K562 (cell line): ENCODE measurements around the gene HRAS. TPM values are rescaled to one million over a fixed set of nuclear protein-coding genes. Genes with fewer than 3 reads are reported as not detected.
A peak's percentile ranks its signal among the peaks of the same experiment; 100 is the strongest.

Experiments used
- ATAC-seq: fragments of 200-7000 bp; cut with Tn5 transposase; 3 replicates; pipeline ENCODE4 v1.9.1; 2020; ENCODE audit warnings: moderate library complexity
- BruUV-seq: library from RNA; stranded (reverse); fragments of 400-500 nt; replicated peaks from 2 replicates; lab custom pipeline; 2021; lab: Mats Ljungman, UMichigan
- CTCF ChIA-PET: fragments of 300-600 bp; formaldehyde crosslinking; extraction: SDS; loops from one replicate; lab custom pipeline; 2021; ENCODE audit warnings: low intra/inter-chr PET ratio; lab: Yijun Ruan, JAX
- POLR2A ChIA-PET: fragments of 300-600, 350-650 bp; sonication (Branson Sonifier 250); formaldehyde crosslinking; extraction: SDS; loops from one replicate; lab custom pipeline; 2021; ENCODE audit warnings: antibody characterized with exemption, inconsistent platforms; lab: Yijun Ruan, JAX
- DNase-seq, 4 experiments: peaks; one replicate each; pipeline versions ENCODE4 v3.0.0 to v3.0.0-alpha.2; 2011 to 2018; ENCODE audit warnings: low spot score in 3 of 4, mixed read lengths in 3 of 4; ENCODE audit errors: extremely low read depth in 1 of 4
- FAIRE-seq: peaks from 2 replicates; lab custom pipeline; 2011; peaks lifted over from hg19 to GRCh38; lab: Jason Lieb, UNC
- H2AFZ ChIP-seq: 2 replicates; pipeline ENCODE4 v1.6.0; 2011; ENCODE audit warnings: low read depth, low read length, control low read depth, inconsistent platforms
- H3K27ac ChIP-seq: fragments of 200-600 bp; 3 replicates; pipeline ENCODE4 v1.8.0; 2011; ENCODE audit warnings: low read depth, mild to moderate bottlenecking, control low read depth, inconsistent platforms, low read length, moderate library complexity, mixed read lengths; ENCODE audit errors: extremely low read depth
- H3K27me3 ChIP-seq, 2 experiments: fragments of 300-600 bp in 1 of 2; 2 replicates in 1 of 2; 3 replicates in 1 of 2; pipeline versions ENCODE4 v1.6.0 to v1.8.0; 2011; ENCODE audit warnings: inconsistent platforms in 2 of 2, low read length in 2 of 2, mild to moderate bottlenecking in 1 of 2, mixed read lengths in 1 of 2, moderate library complexity in 1 of 2; ENCODE audit not compliant: control insufficient read depth in 2 of 2, insufficient read depth in 2 of 2
- H3K36me3 ChIP-seq: fragments of 300-600 bp; 3 replicates; pipeline ENCODE4 v1.8.0; 2011; ENCODE audit warnings: mild to moderate bottlenecking, low read length, inconsistent platforms; ENCODE audit not compliant: control insufficient read depth, insufficient read depth
- H3K4me1 ChIP-seq, 2 experiments: fragments of 200-600 bp in 1 of 2; replicated peaks in 1 of 2; 2 replicates in 1 of 2; 3 replicates in 1 of 2; pipeline versions ENCODE4 v1.5.1 to v1.8.0; 2011; ENCODE audit warnings: inconsistent platforms in 2 of 2, low read length in 2 of 2, mild to moderate bottlenecking in 1 of 2, mixed read lengths in 1 of 2, moderate library complexity in 1 of 2; ENCODE audit not compliant: control insufficient read depth in 2 of 2, insufficient read depth in 2 of 2
- H3K4me2 ChIP-seq: 2 replicates; pipeline ENCODE4 v1.6.1; 2011; ENCODE audit warnings: low read length, control low read depth, inconsistent platforms, mixed read lengths; ENCODE audit not compliant: insufficient read depth
- H3K4me3 ChIP-seq: fragments of 200-600 bp; sonication (generic), shearing (Covaris generic); 2 replicates; pipeline ENCODE4 v1.5.1; 2016; ENCODE audit warnings: control low read depth, inconsistent platforms
- H3K79me2 ChIP-seq: fragments of 200-600 bp; 3 replicates; pipeline ENCODE4 v1.8.0; 2011; ENCODE audit warnings: low read length, inconsistent platforms; ENCODE audit not compliant: control insufficient read depth, insufficient read depth
- H3K9ac ChIP-seq, 2 experiments: 2 replicates each; pipeline versions ENCODE4 v1.6.0 to v1.6.1; 2011; ENCODE audit warnings: low read depth in 2 of 2, low read length in 2 of 2, control low read depth in 1 of 2, inconsistent platforms in 1 of 2, mild to moderate bottlenecking in 1 of 2, mixed read lengths in 1 of 2; ENCODE audit not compliant: insufficient read depth in 1 of 2
- H3K9me1 ChIP-seq: one replicate; pipeline ENCODE4 v1.6.0; 2011; ENCODE audit warnings: inconsistent platforms, mild to moderate bottlenecking, low read length, moderate library complexity; ENCODE audit not compliant: control insufficient read depth, insufficient read depth
- H3K9me3 ChIP-seq: replicated peaks from 2 replicates; pipeline ENCODE4 v1.5.1; 2011; ENCODE audit warnings: low read depth, low read length, inconsistent platforms; ENCODE audit not compliant: control insufficient read depth, insufficient read depth
- H4K20me1 ChIP-seq: replicated peaks from 2 replicates; pipeline ENCODE4 v1.6.1; 2011; ENCODE audit warnings: low read length, inconsistent platforms, mixed read lengths; ENCODE audit not compliant: control insufficient read depth, insufficient read depth
- HDAC8 ChIP-seq: fragments of 450-650 bp; IDR thresholded peaks from 2 replicates; pipeline ENCODE4 v1.6.1; 2016; ENCODE audit warnings: mild to moderate bottlenecking, missing genetic modification characterization, moderate library complexity, missing compliant biosample characterization
- MIER1 ChIP-seq: fragments of 450-650 bp; IDR thresholded peaks from 2 replicates; pipeline ENCODE4 v1.6.1; 2016; ENCODE audit warnings: antibody characterized with exemption, mild to moderate bottlenecking, low read depth
- PHB ChIP-seq: fragments of 250-450 bp; sonication (Bioruptor Pico); IDR thresholded peaks from 2 replicates; pipeline ENCODE4 v1.5.0; 2021
- POLR2G ChIP-seq: fragments of 200-400 bp; formaldehyde crosslinking; IDR thresholded peaks from 2 replicates; pipeline ENCODE4 v1.6.1; 2017; ENCODE audit warnings: low read depth, mild to moderate bottlenecking, antibody characterized with exemption, low read length, moderate library complexity
- STAT5B ChIP-seq: fragments of 250-450 bp; sonication (Bioruptor Pico); IDR thresholded peaks from 2 replicates; pipeline ENCODE4 v1.8.0; 2021; ENCODE audit warnings: mild to moderate bottlenecking, inconsistent platforms
- WGBS: fragments of 100-300 bp; shearing (Covaris generic); methylation state at CpG from one replicate; pipeline ENCODE4 v1.1.6; 2016; ENCODE audit warnings: low coverage, mixed read lengths; ENCODE audit not compliant: insufficient coverage; ENCODE audit errors: missing lambda C conversion rate; 5-methylcytosine and 5-hydroxymethylcytosine counted together
- in situ Hi-C: fragments of 300-500 bp; cut with MboI; formaldehyde crosslinking; loops from 4 replicates; pipeline ENCODE4 v1.15.0; 2018; ENCODE audit warnings: inconsistent platforms, mixed read lengths
- intact Hi-C: fragments of 100-400 bp; cut with micrococcal nuclease; formaldehyde crosslinking; loops from 2 replicates; pipeline ENCODE4 v1.14.2; 2022
- polyA plus RNA-seq, 8 experiments: library from polyadenylated mRNA; depleted of rRNA in 4 of 8; stranded (reverse) in 5 of 8; unstranded in 3 of 8; fragments of >200 nt; fragmentation: Nextera tagmentation in 2 of 8; fragmentation: Illumina TruSeq in 1 of 8; extraction: Ambion mirVana in 2 of 8; extraction: Trizol in 1 of 8; gene quantifications; 2 replicates each; pipeline versions ENCODE4 v1.2.1 to v1.2.3, GENCODE V29; 2011 to 2014; ENCODE audit warnings: inconsistent platforms in 1 of 8, missing spikeins in 1 of 8
- total RNA-seq, 7 experiments: library from RNA; depleted of rRNA in 6 of 7; stranded (reverse); fragments of >200 nt in 6 of 7; fragmentation: Illumina TruSeq in 2 of 7; extraction: Trizol in 2 of 7; gene quantifications; 2 replicates each; pipeline versions ENCODE4 v1.2.1 to v1.2.3, GENCODE V29; 2011 to 2021; ENCODE audit warnings: low replicate concordance in 1 of 7
- TF ChIP-seq, protein P1 (sequence below): sonication (generic); formaldehyde crosslinking; IDR thresholded peaks from 2 replicates; pipeline ENCODE4 v1.8.0; 2022; ENCODE audit warnings: mild to moderate bottlenecking, missing genetic modification reagents

Gene HRAS
- total and polyA plus RNA-seq, 9 of the 15 experiments (the other 6 are each of a cell fraction or from before 2014, with no cell fraction given), result 2.8 to 73.5 (median 29.6) TPM

GRCh38 chr11:563066-563811 lies 27.9 kb upstream of the HRAS start:
- ChIA-PET CTCF (no interaction called here), POLR2A (interaction anchor here (0.6 to 1.5 kb wide), 3 partner anchors 12 to 133 kb away, joined by 3 to 4 read pairs (median 3); partner anchors contain the start of gene TMEM80)
- H3K4me1 ChIP-seq, result peaks cover 34 to 84% of the 10 kb centered on the region in 2 experiments
- no peak for ATAC-seq
- intact Hi-C loops (loop anchor here (10.0 kb wide), 1 partner anchor 232 kb away; the partner anchor contains the start of genes CEND1 and SLC25A22), in situ Hi-C loops (no loop called here)
- H3K9me1 ChIP-seq, result peaks cover 2% of the 10 kb centered on the region
- peaks cover 46% of the 10 kb centered on the region for H3K79me2 ChIP-seq
- 0 out of 2 replicates have a peak, but pooled peaks cover 5% of the 10 kb centered on the region for H4K20me1 ChIP-seq
- BruUV-seq, result no TSS peak
- H3K4me3 ChIP-seq, result no peak overlapping the region
- FAIRE-seq, result no peak
- WGBS, result 96% methylated on average over 15 of the region's 18 CpGs
- no peak overlapping the region for H3K4me2 ChIP-seq
- H2AFZ ChIP-seq, result no peak overlapping the region
- no peak overlapping the region for H3K27ac ChIP-seq
- H3K27me3 ChIP-seq, result no peaks in the 10 kb centered on the region
- no peak for DNase-seq
- TF ChIP-seq POLR2G, result peak; percentile 50; the same call in 1 of the 2 replicates
- no peak for TF ChIP-seq HDAC8 (tag)
- TF ChIP-seq, protein P1, sequence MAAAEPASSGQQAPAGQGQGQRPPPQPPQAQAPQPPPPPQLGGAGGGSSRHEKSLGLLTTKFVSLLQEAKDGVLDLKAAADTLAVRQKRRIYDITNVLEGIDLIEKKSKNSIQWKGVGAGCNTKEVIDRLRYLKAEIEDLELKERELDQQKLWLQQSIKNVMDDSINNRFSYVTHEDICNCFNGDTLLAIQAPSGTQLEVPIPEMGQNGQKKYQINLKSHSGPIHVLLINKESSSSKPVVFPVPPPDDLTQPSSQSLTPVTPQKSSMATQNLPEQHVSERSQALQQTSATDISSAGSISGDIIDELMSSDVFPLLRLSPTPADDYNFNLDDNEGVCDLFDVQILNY, result no peak
- no peak for TF ChIP-seq MIER1
- TF ChIP-seq STAT5B (CRISPR knock-in tag), result no peak
- TF ChIP-seq PHB, result no peak
- H3K9me3 ChIP-seq, result no peaks in the 10 kb centered on the region
- peak overlapping the region in 1 of 2 experiments; percentile 9; a peak in 2 of 4 replicates for H3K9ac ChIP-seq
- peaks cover 33% of the 10 kb centered on the region; the same call in 2 of the 3 replicates for H3K36me3 ChIP-seq
